GM21528 (cell line): ENCODE measurements around the gene KRTAP9-3.
"Not testable (repeated sequence)": the region's sequence is repeated elsewhere in the genome, so short reads cannot be mapped to it uniquely, and the experiment has no call there.

Experiments
- ATAC-seq: cut with Tn5 transposase; IDR thresholded peaks from one replicate; pipeline ENCODE4 v1.9.1; 2021; ENCODE audit warnings: mild to moderate bottlenecking, moderate library complexity; ENCODE audit not compliant: unreplicated experiment, low FRiP score

Gene KRTAP9-3

GRCh38 chr17:41249637-41250240, 17.5 kb downstream of the KRTAP9-3 start, which contains the start of gene KRTAP9-4:
KRTAP9-4 (plus strand) TSS chr17:41249687; CDS start chr17:41249721, 34 bp downstream.
- not testable (repeated sequence) for ATAC-seq

GRCh38 chr17:41251261-41251660, 19.0 kb downstream of the KRTAP9-3 start:
- ATAC-seq: no peak

DNA sequence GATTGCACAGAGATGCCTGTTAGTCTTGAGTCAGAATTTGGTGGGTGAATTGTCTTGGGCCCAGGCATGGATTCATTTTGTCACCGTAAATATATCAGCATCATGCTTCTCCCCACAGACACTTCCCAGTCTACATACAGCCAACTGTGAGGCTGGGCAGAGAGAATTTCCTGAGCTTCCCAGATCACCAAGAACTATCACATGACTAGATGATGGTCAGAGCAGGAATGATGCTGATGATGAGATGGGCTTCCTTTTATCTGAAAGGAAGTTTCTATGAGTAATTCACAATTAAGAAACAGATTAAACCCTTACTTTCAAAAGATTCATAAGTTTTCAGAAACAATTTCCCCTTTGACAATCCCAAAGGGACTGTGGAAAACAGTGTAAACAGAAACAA, 22.6 kb downstream of the KRTAP9-3 start:
- no peak for ATAC-seq

DNA sequence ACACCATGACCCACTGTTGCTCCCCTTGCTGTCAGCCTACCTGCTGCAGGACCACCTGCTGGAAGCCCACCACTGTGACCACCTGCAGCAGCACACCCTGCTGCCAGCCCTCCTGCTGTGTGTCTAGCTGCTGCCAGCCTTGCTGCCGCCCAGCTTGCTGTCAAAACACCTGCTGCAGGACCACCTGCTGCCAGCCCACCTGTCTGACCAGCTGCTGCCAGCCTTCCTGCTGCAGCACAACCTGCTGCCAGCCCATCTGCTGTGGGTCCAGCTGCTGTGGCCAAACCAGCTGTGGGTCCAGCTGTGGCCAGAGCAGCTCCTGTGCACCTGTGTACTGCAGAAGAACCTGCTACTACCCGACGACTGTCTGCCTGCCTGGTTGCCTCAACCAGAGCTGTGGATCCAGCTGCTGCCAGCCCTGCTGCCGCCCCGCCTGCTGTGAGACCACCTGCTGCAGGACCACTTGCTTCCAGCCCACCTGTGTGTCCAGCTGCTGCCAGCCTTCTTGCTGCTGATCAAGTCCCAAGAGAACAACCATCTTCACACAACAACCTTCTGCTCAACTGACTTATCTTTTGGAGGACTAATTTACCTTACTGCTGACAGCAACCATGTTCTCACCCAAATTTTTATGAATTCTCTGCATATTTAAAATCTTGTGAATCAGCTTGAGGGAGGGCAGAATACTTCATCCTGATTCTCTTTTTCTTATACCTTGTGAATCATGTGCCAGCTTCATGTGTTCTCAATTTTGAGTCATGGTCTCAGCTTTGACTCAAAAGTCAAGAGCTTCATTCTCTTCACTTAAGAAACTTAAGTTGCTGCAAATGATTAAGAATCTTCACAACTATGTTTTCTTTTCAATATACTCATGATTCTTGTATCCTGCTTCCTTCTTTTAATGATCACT, 23.4 kb downstream of the KRTAP9-3 start, which contains the start of gene KRTAP9-9:
Gene KRTAP9-9, plus strand, starts transcription at position 4 of the 910 bp plus-strand sequence.
- not testable (repeated sequence) for ATAC-seq

DNA sequence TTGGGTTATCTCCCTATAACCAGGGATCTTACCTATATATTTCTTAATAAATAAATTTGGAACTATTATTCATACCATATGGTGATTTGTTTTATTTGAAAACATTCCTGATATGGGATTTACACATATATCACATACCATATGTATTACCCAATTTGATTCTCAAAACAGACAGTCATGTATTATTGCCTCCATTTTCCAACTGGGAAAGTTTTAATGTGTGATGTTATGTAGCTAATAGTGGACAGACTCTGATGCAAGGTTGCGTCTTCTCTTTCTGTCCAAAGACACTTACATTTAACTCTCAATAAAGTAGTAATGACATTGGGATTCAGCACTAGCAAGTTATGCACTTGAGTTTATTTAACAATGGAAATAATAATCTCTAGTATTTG, 24.0 kb downstream of the KRTAP9-3 start:
- no peak for ATAC-seq

DNA sequence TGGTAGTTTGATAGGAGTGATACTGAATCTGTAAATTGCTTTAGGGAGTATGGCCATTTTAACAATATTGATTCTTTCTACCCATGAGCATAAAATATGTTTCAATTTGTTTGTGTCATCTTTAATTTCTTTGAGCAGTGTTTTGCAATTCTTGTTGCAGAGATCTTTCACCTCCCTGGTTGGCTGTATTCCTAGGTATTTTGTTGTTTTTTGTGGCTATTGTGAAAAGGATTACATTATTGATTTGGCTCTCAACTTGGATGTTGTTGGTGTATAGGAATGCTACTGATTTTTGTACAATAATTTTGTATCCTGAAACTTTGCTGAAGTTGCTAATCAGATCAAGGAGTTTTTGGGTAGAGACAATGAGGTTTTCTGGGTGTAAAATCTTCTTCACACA, 26.2 kb downstream of the KRTAP9-3 start:
- ATAC-seq: no peak

DNA sequence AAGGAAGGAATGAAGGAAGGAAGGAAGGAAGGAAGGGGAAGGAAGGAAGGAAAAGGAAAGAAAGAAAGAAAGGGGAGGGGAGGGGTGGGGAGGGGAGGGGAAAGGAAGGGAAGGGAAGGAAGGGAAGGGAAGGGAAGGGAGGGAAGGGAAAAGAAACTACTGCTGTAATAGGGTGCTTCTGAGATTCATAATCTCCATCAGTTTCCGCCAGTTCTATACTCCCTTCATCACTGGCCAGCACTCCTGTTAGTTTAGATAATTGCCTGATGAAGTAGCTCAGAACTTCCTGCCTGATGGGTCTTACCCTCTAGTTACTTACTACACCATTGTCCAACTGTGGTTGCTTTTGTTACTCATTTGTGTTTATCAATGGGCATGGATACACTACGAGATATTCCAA, 31.0 kb downstream of the KRTAP9-3 start:
- no peak for ATAC-seq

- ATAC-seq: no peak
Observed at GRCh38 chr17:41264599-41264998, 32.4 kb downstream of the KRTAP9-3 start.

DNA sequence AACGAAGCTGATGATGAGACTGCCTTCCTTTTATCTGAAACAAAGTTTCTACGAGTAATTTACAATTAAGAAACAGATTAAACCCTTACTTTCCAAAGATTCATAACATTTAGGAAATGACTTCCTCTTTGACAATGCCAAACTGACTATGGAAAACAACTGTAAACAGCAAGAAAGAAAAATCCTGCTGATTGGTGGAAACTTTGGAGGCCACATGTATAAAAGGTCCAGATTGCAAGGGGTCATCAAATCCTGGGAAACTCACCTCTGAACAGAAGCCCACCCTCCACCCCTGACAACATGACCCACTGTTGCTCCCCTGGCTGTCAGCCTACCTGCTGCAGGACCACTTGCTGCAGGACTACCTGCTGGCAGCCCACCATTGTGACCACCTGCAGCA, 32.8 kb downstream of the KRTAP9-3 start, which contains the start of gene KRTAP9-6:
Gene KRTAP9-6, plus strand, starts transcription at position 301 of the 400 bp plus-strand sequence. Its CDS starts 0 bp downstream, at position 301.
- ATAC-seq: no peak

GRCh38 chr17:41267711-41268110, 35.5 kb downstream of the KRTAP9-3 start:
- ATAC-seq: no peak

DNA sequence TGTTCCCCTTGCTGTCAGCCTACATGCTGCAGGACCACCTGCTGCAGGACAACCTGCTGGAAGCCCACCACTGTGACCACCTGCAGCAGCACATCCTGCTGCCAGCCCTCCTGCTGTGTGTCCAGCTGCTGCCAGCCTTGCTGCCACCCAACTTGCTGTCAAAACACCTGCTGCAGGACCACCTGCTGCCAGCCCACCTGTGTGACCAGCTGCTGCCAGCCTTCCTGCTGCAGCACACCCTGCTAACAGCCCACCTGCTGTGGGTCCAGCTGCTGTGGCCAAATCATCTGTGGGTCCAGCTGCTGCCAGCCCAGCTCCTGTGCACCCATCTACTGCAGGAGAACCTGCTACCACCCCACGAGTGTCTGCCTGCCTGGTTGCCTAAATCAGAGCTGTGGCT, 39.1 kb downstream of the KRTAP9-3 start:
- ATAC-seq: not testable (repeated sequence)

GRCh38 chr17:41271858-41272257, 39.6 kb downstream of the KRTAP9-3 start:
- no peak for ATAC-seq

DNA sequence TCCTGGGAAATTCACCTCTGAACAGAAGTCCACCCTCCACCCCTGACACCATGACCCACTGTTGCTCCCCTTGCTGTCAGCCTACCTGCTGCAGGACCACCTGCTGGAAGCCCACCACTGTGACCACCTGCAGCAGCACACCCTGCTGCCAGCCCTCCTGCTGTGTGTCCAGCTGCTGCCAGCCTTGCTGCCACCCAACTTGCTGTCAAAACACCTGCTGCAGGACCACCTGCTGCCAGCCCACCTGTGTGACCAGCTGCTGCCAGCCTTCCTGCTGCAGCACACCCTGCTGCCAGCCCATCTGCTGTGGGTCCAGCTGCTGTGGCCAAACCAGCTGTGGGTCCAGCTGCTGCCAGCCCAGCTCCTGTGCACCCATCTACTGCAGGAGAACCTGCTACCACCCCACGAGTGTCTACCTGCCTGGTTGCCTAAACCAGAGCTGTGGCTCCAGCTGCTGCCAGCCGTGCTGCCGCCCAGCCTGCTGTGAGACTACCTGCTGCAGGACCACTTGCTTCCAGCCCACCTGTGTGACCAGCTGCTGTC, 43.5 kb downstream of the KRTAP9-3 start, which contains the start of gene KRTAP9-7:
Gene KRTAP9-7, plus strand, starts transcription at position 51 of the 543 bp plus-strand sequence. Its CDS starts 0 bp downstream, at position 51.
- not testable (repeated sequence) for ATAC-seq

GRCh38 chr17:41278176-41278955, 46.1 kb downstream of the KRTAP9-3 start:
- ATAC-seq: no peak
